IMR-90 (cell line): ENCODE data around the gene MAB21L3. TPM values are rescaled to one million over a fixed set of nuclear protein-coding genes. Genes with fewer than 3 reads are reported as not detected.

Source experiments
- ATAC-seq: fragments of 200-7000 bp; cut with Tn5 transposase; 2 replicates; pipeline ENCODE4 v1.9.1; 2020; ENCODE audit warnings: low read depth, mild to moderate bottlenecking, moderate library complexity
- BruUV-seq: library from RNA; stranded (reverse); fragments of 400-500 nt; replicated peaks from 2 replicates; lab custom pipeline; 2021; lab: Mats Ljungman, UMichigan
- CTCF ChIA-PET: fragments of 300-600 bp; formaldehyde crosslinking; extraction: SDS; loops from one replicate; lab custom pipeline; 2021; ENCODE audit warnings: antibody characterized with exemption; lab: Yijun Ruan, JAX
- POLR2A ChIA-PET: fragments of 300-600 bp; sonication (Branson Sonifier 250); formaldehyde crosslinking; loops from one replicate; lab custom pipeline; 2022; ENCODE audit warnings: antibody characterized with exemption; ENCODE audit not compliant: unreplicated experiment; lab: Charles Lee
- DNase-seq: peaks from one replicate; pipeline ENCODE4 v3.0.0; 2013
- H2AFZ ChIP-seq: replicated peaks from 2 replicates; pipeline ENCODE3; 2013; ENCODE audit warnings: low read length, mild to moderate bottlenecking; ENCODE audit not compliant: poor library complexity
- H2AK5ac ChIP-seq: 2 replicates; pipeline ENCODE4 v1.6.1; 2013; ENCODE audit warnings: low read depth, low read length, inconsistent platforms
- H2AK9ac ChIP-seq: replicated peaks from 2 replicates; pipeline ENCODE3; 2013; ENCODE audit warnings: mild to moderate bottlenecking, low read depth, low read length, moderate library complexity; ENCODE audit not compliant: poor library complexity
- H2BK120ac ChIP-seq: 2 replicates; pipeline ENCODE4 v1.6.1; 2013; ENCODE audit warnings: low read depth, low read length, inconsistent platforms
- H2BK15ac ChIP-seq: 3 replicates; pipeline ENCODE4 v1.6.1; 2013; ENCODE audit warnings: low read depth, low read length, inconsistent platforms
- H2BK20ac ChIP-seq: 2 replicates; pipeline ENCODE4 v1.6.1; 2013; ENCODE audit warnings: low read depth, mild to moderate bottlenecking, inconsistent platforms, low read length, moderate library complexity
- H2BK5ac ChIP-seq: 2 replicates; pipeline ENCODE4 v1.6.1; 2013; ENCODE audit warnings: mild to moderate bottlenecking, low read depth, low read length, inconsistent platforms; ENCODE audit not compliant: poor library complexity, severe bottlenecking
- H3K14ac ChIP-seq: replicated peaks from 2 replicates; pipeline ENCODE4 v1.6.1; 2013; ENCODE audit warnings: low read depth, low read length, inconsistent platforms
- H3K18ac ChIP-seq: 2 replicates; pipeline ENCODE4 v1.6.1; 2013; ENCODE audit warnings: low read depth, low read length, control low read depth
- H3K23ac ChIP-seq: 2 replicates; pipeline ENCODE4 v1.6.1; 2013; ENCODE audit warnings: low read depth, low read length, inconsistent platforms
- H3K27ac ChIP-seq: 2 replicates; pipeline ENCODE4 v1.5.1; 2013; ENCODE audit warnings: mild to moderate bottlenecking, control low read depth, low read length; ENCODE audit not compliant: insufficient read depth
- H3K27me3 ChIP-seq: 2 replicates; pipeline ENCODE4 v1.6.1; 2013; ENCODE audit warnings: low read length; ENCODE audit not compliant: control insufficient read depth, insufficient read depth
- H3K36me3 ChIP-seq: 2 replicates; pipeline ENCODE4 v1.6.1; 2013; ENCODE audit warnings: low read length, mixed read lengths; ENCODE audit not compliant: control insufficient read depth, insufficient read depth
- H3K4ac ChIP-seq: 2 replicates; pipeline ENCODE4 v1.6.1; 2013; ENCODE audit warnings: low read depth, low read length, inconsistent platforms
- H3K4me1 ChIP-seq: 2 replicates; pipeline ENCODE4 v1.6.1; 2013; ENCODE audit warnings: low read length, mixed read lengths; ENCODE audit not compliant: control insufficient read depth, insufficient read depth
- H3K4me2 ChIP-seq: 2 replicates; pipeline ENCODE4 v1.6.1; 2013; ENCODE audit warnings: low read depth, mild to moderate bottlenecking, control low read depth, low read length, moderate library complexity
- H3K4me3 ChIP-seq: 2 replicates; pipeline ENCODE4 v1.5.1; 2013; ENCODE audit warnings: low read depth, mild to moderate bottlenecking, control low read depth, low read length, moderate library complexity; ENCODE audit not compliant: insufficient read depth
- H3K56ac ChIP-seq: 2 replicates; pipeline ENCODE4 v1.6.1; 2013; ENCODE audit warnings: low read length, inconsistent platforms; ENCODE audit not compliant: insufficient read depth; ENCODE audit errors: extremely low read depth
- H3K79me1 ChIP-seq, 2 experiments: 2 replicates each; pipeline ENCODE4 v1.6.1; 2013; ENCODE audit warnings: low read length in 2 of 2, inconsistent platforms in 1 of 2, low read depth in 1 of 2
- H3K9ac ChIP-seq: 2 replicates; pipeline ENCODE4 v1.6.1; 2013; ENCODE audit warnings: low read depth, low read length, control low read depth
- H3K9me1 ChIP-seq: 2 replicates; pipeline ENCODE4 v1.6.1; 2013; ENCODE audit warnings: low read length, inconsistent platforms; ENCODE audit not compliant: insufficient read depth
- H3K9me3 ChIP-seq: 2 replicates; pipeline ENCODE4 v1.6.1; 2013; ENCODE audit warnings: low read length; ENCODE audit not compliant: control insufficient read depth, insufficient read depth
- H4K20me1 ChIP-seq: 2 replicates; pipeline ENCODE4 v1.6.1; 2013; ENCODE audit warnings: low read length, inconsistent platforms; ENCODE audit not compliant: insufficient read depth
- H4K5ac ChIP-seq: 2 replicates; pipeline ENCODE4 v1.6.1; 2013; ENCODE audit warnings: mild to moderate bottlenecking, low read depth, low read length, control low read depth
- H4K8ac ChIP-seq, 2 experiments: 2 replicates each; pipeline ENCODE4 v1.6.1; 2013; ENCODE audit warnings: low read depth in 2 of 2, low read length in 2 of 2, control low read depth in 1 of 2, inconsistent platforms in 1 of 2
- H4K91ac ChIP-seq: 2 replicates; pipeline ENCODE4 v1.6.1; 2013; ENCODE audit warnings: low read depth, low read length, inconsistent platforms; ENCODE audit not compliant: insufficient read depth
- BHLHE40 ChIP-seq: fragments of 150-350 bp; IDR thresholded peaks from 2 replicates; pipeline ENCODE4 v1.6.1; 2016; ENCODE audit warnings: mild to moderate bottlenecking, low read depth, low read length
- CEBPB ChIP-seq: IDR thresholded peaks from 2 replicates; pipeline ENCODE4 v1.6.1; 2012; ENCODE audit warnings: low read depth, low read length, improper control_type of control experiment
- CHD1 ChIP-seq: IDR thresholded peaks from 2 replicates; pipeline ENCODE4 v1.6.1; 2012; ENCODE audit warnings: low read depth, low read length, improper control_type of control experiment
- CTCF ChIP-seq: conservative IDR thresholded peaks from 2 replicates; pipeline ENCODE4 v1.5.1; 2012; ENCODE audit warnings: mild to moderate bottlenecking, low read depth, low read length, improper control_type of control experiment
- ELK1 ChIP-seq: fragments of 150-350 bp; IDR thresholded peaks from 2 replicates; pipeline ENCODE4 v1.6.1; 2016; ENCODE audit warnings: low read depth, mild to moderate bottlenecking, low read length, moderate library complexity, borderline replicate concordance
- FOS ChIP-seq: fragments of 150-350 bp; IDR thresholded peaks from 2 replicates; pipeline ENCODE4 v1.6.1; 2016; ENCODE audit warnings: low read depth, low read length
- MAFK ChIP-seq: IDR thresholded peaks from 2 replicates; pipeline ENCODE4 v1.6.1; 2012; ENCODE audit warnings: low read depth, low read length, improper control_type of control experiment
- MAZ ChIP-seq: IDR thresholded peaks from 2 replicates; pipeline ENCODE4 v1.6.1; 2012; ENCODE audit warnings: low read depth, mild to moderate bottlenecking, low read length, improper control_type of control experiment, moderate library complexity, borderline replicate concordance
- MXI1 ChIP-seq: IDR thresholded peaks from 2 replicates; pipeline ENCODE4 v1.6.1; 2012; ENCODE audit warnings: low read depth, mild to moderate bottlenecking, low read length, moderate library complexity, borderline replicate concordance
- NFE2L2 ChIP-seq: fragments of 150-350 bp; IDR thresholded peaks from 2 replicates; pipeline ENCODE4 v1.6.1; 2016; ENCODE audit warnings: low read depth, mild to moderate bottlenecking, low read length
- POLR2A ChIP-seq: IDR thresholded peaks from 2 replicates; pipeline ENCODE4 v1.6.1; 2012; ENCODE audit warnings: mild to moderate bottlenecking, low read depth, low read length
- RAD21 ChIP-seq: IDR thresholded peaks from 2 replicates; pipeline ENCODE4 v1.6.1; 2012; ENCODE audit warnings: low read length, improper control_type of control experiment
- RCOR1 ChIP-seq: IDR thresholded peaks from 2 replicates; pipeline ENCODE4 v1.6.1; 2012; ENCODE audit warnings: mild to moderate bottlenecking, low read length, improper control_type of control experiment; ENCODE audit not compliant: insufficient replicate concordance
- RFX5 ChIP-seq: IDR thresholded peaks from 2 replicates; pipeline ENCODE4 v1.8.0; 2012; ENCODE audit warnings: low read depth, mild to moderate bottlenecking, low read length, moderate library complexity
- SMC3 ChIP-seq: fragments of 150-350 bp; IDR thresholded peaks from 2 replicates; pipeline ENCODE4 v1.6.1; 2016; ENCODE audit warnings: low read depth, mild to moderate bottlenecking, antibody characterized with exemption, low read length, moderate library complexity
- USF2 ChIP-seq: fragments of 150-350 bp; IDR thresholded peaks from 2 replicates; pipeline ENCODE4 v1.6.1; 2017; ENCODE audit warnings: mild to moderate bottlenecking, antibody characterized with exemption, low read length, low read depth
- WGBS, 2 experiments: methylation state at CpG; one replicate each; pipeline versions ENCODE4 v1.1.5 to v1.1.7; 2013; ENCODE audit warnings: missing lambda C conversion rate in 2 of 2; ENCODE audit not compliant: insufficient read length in 1 of 2; ENCODE audit errors: extremely low coverage in 2 of 2; 5-methylcytosine and 5-hydroxymethylcytosine counted together
- dilution Hi-C: fragments of 300-500 bp; cut with HindIII; formaldehyde crosslinking; loops from one replicate; pipeline ENCODE4 v1.14.3; 2018; ENCODE audit warnings: low sequenced_read_pairs; ENCODE audit not compliant: unreplicated experiment
- in situ Hi-C: fragments of 300-500 bp; cut with MboI; formaldehyde crosslinking; loops from 3 replicates; pipeline ENCODE4 v1.14.3; 2019; ENCODE audit warnings: low sequenced_read_pairs, inconsistent platforms, mixed read lengths
- intact Hi-C: fragments of 100-400 bp; cut with micrococcal nuclease; formaldehyde crosslinking; loops from 2 replicates; pipeline ENCODE4 v1.10.0; 2022
- polyA plus RNA-seq, 3 experiments: library from polyadenylated mRNA; depleted of rRNA; stranded (reverse); fragments of >200 nt; gene quantifications; 2 replicates each; pipeline ENCODE4 v1.2.3, GENCODE V29; 2012; ENCODE audit warnings: low replicate concordance in 1 of 3
- total RNA-seq: library from RNA; depleted of rRNA; stranded (reverse); fragments of >200 nt; gene quantifications from 2 replicates; pipeline ENCODE4 v1.2.3, GENCODE V29; 2012

The MAB21L3 gene
- total and polyA plus RNA-seq, 2 of the 4 experiments (the other 2 are of a cell fraction) = not detected

GRCh38 chr1:116152577-116152943, 41.4 kb downstream of the MAB21L3 start:
- dilution Hi-C loops (no loop called here), intact Hi-C loops (loop anchor here (1.0 to 5.0 kb wide), 3 partner anchors 220 to 347 kb away; partner anchors contain the start of gene ATP1A1), in situ Hi-C loops (no loop called here)
- Histone ChIP-seq H3K27ac (no peak overlapping the region), H3K79me1 (no peaks in the 10 kb centered on the region), H3K23ac (no peak overlapping the region), H4K5ac (no peak overlapping the region), H3K4me1 (no peaks in the 10 kb centered on the region), H3K4ac (no peak overlapping the region), H3K56ac (no peak overlapping the region), H3K9me3 (no peaks in the 10 kb centered on the region), H3K36me3 (no peaks in the 10 kb centered on the region), H3K18ac (no peak overlapping the region), H3K4me2 (peak overlapping the region; percentile 87), H4K8ac (no peak overlapping the region; a peak in 1 of 4 replicates), H2AFZ (peak overlapping the region; percentile 94), H4K20me1 (no peaks in the 10 kb centered on the region), H2BK5ac (no peak overlapping the region), H3K9ac (peak overlapping the region; percentile 54; the same call in 1 of the 2 replicates), H2BK15ac (no peak overlapping the region), H2AK9ac (peak overlapping the region; percentile 42), H3K9me1 (no peaks in the 10 kb centered on the region), H3K27me3 (peaks cover 27% of the 10 kb centered on the region), H3K4me3 (peak overlapping the region; percentile 44), H4K91ac (no peak overlapping the region), H2AK5ac (no peak overlapping the region), H3K14ac (0 out of 2 replicates have a peak overlapping the region, but pooled peaks have one; percentile 32), H2BK120ac (no peak overlapping the region), H2BK20ac (no peak overlapping the region)
- CTCF ChIA-PET = interaction anchor here (0.6 to 4.3 kb wide), 4 partner anchors 11 to 347 kb away, joined by 3 to 38 read pairs (median 6); no protein-coding TSS in a partner anchor
- TF ChIP-seq CTCF (no peak), MXI1 (no peak), RAD21 (no peak), USF2 (no peak), NFE2L2 (no peak), CHD1 (no peak), MAFK (no peak), FOS (no peak), SMC3 (no peak), POLR2A (no peak), CEBPB (no peak), RCOR1 (no peak), RFX5 (no peak), ELK1 (no peak), BHLHE40 (no peak), MAZ (no peak)
- no CpG with 5 or more reads among the region's 4 CpGs for WGBS, 2 experiments
- DNase-seq (no peak), ATAC-seq (no peak)
- POLR2A ChIA-PET = no interaction called here
- BruUV-seq = no TSS peak
